Spleen (tissue), 11 donors: ENCODE data around the gene NRAS. TPM values are rescaled to one million over a fixed set of nuclear protein-coding genes. Genes with fewer than 3 reads are reported as not detected.

Source experiments
- DNase-seq: peaks from one replicate; pipeline ENCODE4 v3.0.0-alpha.2; 2020
- H3K27ac ChIP-seq, 8 donors: fragments of 200-600 bp; sonication (generic) in 7 of 8; 1 replicate in 4 of 8; 2 replicates in 4 of 8; pipeline versions ENCODE4 v1.5.0 to v1.8.0; 2016 to 2021; ENCODE audit warnings: inconsistent platforms in 4 of 8, mild to moderate bottlenecking in 4 of 8, moderate library complexity in 1 of 8
- H3K27me3 ChIP-seq, 7 donors: fragments of 200-600 bp; sonication (generic) in 6 of 7; replicated peaks in 1 of 7; 1 replicate in 4 of 7; 2 replicates in 3 of 7; pipeline versions ENCODE4 v1.5.0 to v1.8.0; 2016 to 2021; ENCODE audit warnings: inconsistent platforms in 3 of 7, mild to moderate bottlenecking in 1 of 7
- H3K36me3 ChIP-seq, 6 donors: fragments of 200-600 bp; sonication (generic) in 5 of 6; 1 replicate in 4 of 6; 2 replicates in 2 of 6; pipeline versions ENCODE4 v1.5.0 to v1.8.0; 2016 to 2021; ENCODE audit warnings: inconsistent platforms in 2 of 6
- H3K4me1 ChIP-seq, 6 donors: fragments of 200-600 bp; sonication (generic) in 5 of 6; 1 replicate in 3 of 6; 2 replicates in 3 of 6; pipeline versions ENCODE4 v1.5.0 to v1.8.0; 2016 to 2021; ENCODE audit warnings: inconsistent platforms in 3 of 6
- H3K4me3 ChIP-seq, 8 donors: fragments of 200-600 bp; sonication (generic) in 7 of 8; 1 replicate in 4 of 8; 2 replicates in 4 of 8; pipeline versions ENCODE4 v1.5.0 to v1.8.0; 2016 to 2021; ENCODE audit warnings: inconsistent platforms in 4 of 8, mild to moderate bottlenecking in 4 of 8, moderate library complexity in 2 of 8
- H3K9me3 ChIP-seq, 8 donors: fragments of 200-600 bp; sonication (generic) in 7 of 8; 1 replicate in 4 of 8; 2 replicates in 4 of 8; pipeline versions ENCODE4 v1.5.0 to v1.8.0; 2016 to 2021; ENCODE audit warnings: inconsistent platforms in 4 of 8
- CTCF ChIP-seq, 11 experiments: fragments of 200-600 bp in 7 of 11; fragments of 450-650 bp in 4 of 11; sonication (generic) in 4 of 11; IDR thresholded peaks in 8 of 11; conservative IDR thresholded peaks in 3 of 11; 1 replicate in 7 of 11; 2 replicates in 4 of 11; pipeline versions ENCODE4 v1.4.0 to v1.8.0; 2016 to 2021; ENCODE audit warnings: antibody characterized with exemption in 11 of 11, inconsistent platforms in 4 of 11, mild to moderate bottlenecking in 1 of 11
- POLR2A ChIP-seq, 3 donors: fragments of 450-650 bp; IDR thresholded peaks; one replicate each; pipeline ENCODE4 v1.5.1; 2017; ENCODE audit warnings: antibody characterized with exemption in 3 of 3, mild to moderate bottlenecking in 1 of 3
- POLR2AphosphoS5 ChIP-seq, 3 donors: sonication (generic); formaldehyde crosslinking; IDR thresholded peaks; one replicate each; pipeline ENCODE4 v1.5.1; 2017; ENCODE audit warnings: antibody characterized with exemption in 3 of 3
- WGBS, 5 donors: extraction: QIAGEN DNeasy Blood & Tissue Kit in 3 of 5; methylation state at CpG; one replicate each; pipeline versions ENCODE4 v1.1.5 to v1.1.7; 2013 to 2018; 5-methylcytosine and 5-hydroxymethylcytosine counted together
- intact Hi-C: fragments of 100-400 bp; cut with DNase I; formaldehyde crosslinking; loops from one replicate; pipeline ENCODE4 v1.15.0; 2023; ENCODE audit warnings: low total_unique reads
- polyA plus RNA-seq, 3 donors: library from polyadenylated mRNA; stranded (reverse); fragments of 200-250 nt; gene quantifications; one replicate each; pipeline ENCODE4 v1.2.1, GENCODE V29; 2013
- total RNA-seq, 7 donors: library from RNA; depleted of rRNA in 3 of 7; stranded (reverse); fragments of >200 nt in 3 of 7; fragmentation: NEBNext Ultra II Directional in 4 of 7; extraction: Animal tissue kit (Norgen Biotek cat#: 25700) in 4 of 7; gene quantifications; one replicate each; pipeline versions ENCODE4 v1.1.0 to v1.2.1, GENCODE V29; 2016 to 2021
- donor health status: healthy with polysubstance abuse.
- donor health status: DM: no; HTN: no; CAD: no; lungs with moderate emphysema.
- donor health status: DM: no; HTN: no; CAD: no.
- donor health status: Bipolar disorder and iron deficiency.
- donor health status: healthy.
- donor health status: DM: no; HTN: no; CAD: no.
- donor health status: DM: yes; HTN: yes; CAD: no.

The NRAS gene
- total and polyA plus RNA-seq, 10 donors = 14.0 to 45.3 (median 29.0) TPM

DNA sequence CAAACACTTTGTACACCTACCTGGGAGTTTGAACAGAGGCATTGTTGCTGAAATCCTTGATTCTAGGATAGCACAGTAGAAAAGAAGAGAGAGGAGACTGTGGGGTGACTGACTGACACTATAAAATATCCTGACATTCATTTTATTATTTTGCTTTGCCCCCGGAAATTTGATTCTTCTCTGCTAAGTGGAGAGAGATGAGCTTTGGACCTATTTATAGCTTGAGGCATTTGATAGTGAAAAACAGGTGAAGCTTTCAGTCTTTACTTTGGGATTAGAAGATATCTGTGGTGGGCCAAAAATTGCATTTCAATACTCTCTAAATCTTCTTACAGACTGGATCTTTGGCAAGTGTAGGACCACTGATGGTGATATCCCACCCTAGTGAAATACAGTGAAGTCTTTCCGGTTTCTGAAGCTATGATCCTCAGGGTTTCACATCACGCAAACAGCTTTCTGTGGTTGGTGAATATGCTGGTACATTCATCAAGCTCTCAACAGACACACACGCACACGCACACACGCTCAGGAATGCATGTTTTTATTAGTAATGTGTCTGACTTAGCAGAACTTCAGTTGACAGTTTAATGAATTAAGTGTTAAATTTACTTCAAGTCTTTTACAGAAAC is 21.0 kb downstream of the NRAS start, which contains the start of gene AMPD1:
AMPD1 (minus strand) TSS at position 117 of the 629 bp plus-strand sequence; CDS start at position 42, 75 bp downstream.
- no peak for DNase-seq
- Histone ChIP-seq H3K9me3 (no peaks in the 10 kb centered on the region), H3K36me3 (no peaks in the 10 kb centered on the region), H3K27me3 (no peaks in the 10 kb centered on the region), H3K4me3 (no peak within 1 kb of the TSS), H3K4me1 (peaks cover 0 to 5% (median 0%) of the 10 kb centered on the region in 6 donors), H3K27ac (no peak within 1 kb of the TSS)
- 78 to 91% (median 86%) methylated on average over 6 of the region's 6 CpGs for WGBS, 5 donors
- TF ChIP-seq CTCF (IDR thresholded peaks at IDR 0.05 in 8 of 11, conservative IDR thresholded peaks at IDR 0.05 in 3 of 11) = no peak
- TF ChIP-seq POLR2A (IDR thresholded peaks at IDR 0.05) = no peak
- TF ChIP-seq POLR2AphosphoS5 (IDR thresholded peaks at IDR 0.05) = no peak
- intact Hi-C loops = no loop called here

DNA sequence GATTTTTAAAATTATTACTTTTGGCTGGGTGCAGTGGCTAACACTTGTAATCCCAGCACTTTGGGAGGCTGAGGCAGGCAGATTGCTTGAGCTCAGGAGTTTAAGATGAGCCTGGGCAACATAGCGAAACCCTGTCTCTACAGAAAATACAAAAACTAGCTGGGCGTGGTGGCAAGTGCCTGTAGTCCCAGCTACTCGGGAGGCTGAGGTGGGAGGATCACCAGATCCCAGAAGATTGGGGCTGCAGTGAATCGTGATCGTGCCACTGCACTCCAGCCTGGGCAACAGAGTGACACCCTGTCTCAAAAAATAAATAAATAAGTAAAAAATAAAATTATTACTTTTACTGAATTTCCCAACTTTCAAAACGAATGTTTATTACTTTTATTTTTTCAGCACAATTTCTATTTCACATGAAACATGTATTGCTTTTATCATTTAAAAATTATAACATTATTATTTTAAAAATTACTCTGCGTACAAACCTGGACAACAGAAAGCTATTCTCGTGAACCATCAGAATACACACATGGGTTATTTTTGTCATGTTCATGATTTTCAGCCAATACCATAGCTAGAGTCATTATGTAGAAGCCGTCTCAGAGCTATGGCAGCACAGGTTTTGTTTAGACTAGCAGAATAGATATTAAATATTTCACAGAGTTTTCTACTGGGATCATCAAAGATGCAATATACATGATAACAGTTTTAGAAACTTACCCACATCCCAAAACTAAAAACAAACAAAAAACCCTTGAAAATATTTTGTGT is 21.8 kb downstream of the NRAS start:
- no peak for DNase-seq
- no peak overlapping the region for H3K27ac ChIP-seq
- H3K36me3 ChIP-seq = no peaks in the 10 kb centered on the region
- no peaks in the 10 kb centered on the region for H3K4me1 ChIP-seq
- no peaks in the 10 kb centered on the region for H3K27me3 ChIP-seq
- intact Hi-C loops = no loop called here
- no peaks in the 10 kb centered on the region for H3K9me3 ChIP-seq
- TF ChIP-seq CTCF (IDR thresholded peaks at IDR 0.05 in 8 of 11, conservative IDR thresholded peaks at IDR 0.05 in 3 of 11) (no peak), POLR2AphosphoS5 (IDR thresholded peaks at IDR 0.05) (no peak), POLR2A (IDR thresholded peaks at IDR 0.05) (no peak)
- 84 to 93% (median 89%) methylated on average over 9 of the region's 9 CpGs for WGBS, 5 donors
- no peak overlapping the region for H3K4me3 ChIP-seq

GRCh38 chr1:114692947-114693346 is 23.6 kb downstream of the NRAS start:
- Histone ChIP-seq H3K4me1 (no peaks in the 10 kb centered on the region), H3K9me3 (no peaks in the 10 kb centered on the region), H3K27ac (no peak overlapping the region), H3K27me3 (peaks cover 0 to 7% (median 0%) of the 10 kb centered on the region in 7 donors), H3K36me3 (no peaks in the 10 kb centered on the region), H3K4me3 (no peak overlapping the region)
- TF ChIP-seq CTCF (IDR thresholded peaks at IDR 0.05 in 8 of 11, conservative IDR thresholded peaks at IDR 0.05 in 3 of 11) (no peak), POLR2A (IDR thresholded peaks at IDR 0.05) (no peak), POLR2AphosphoS5 (IDR thresholded peaks at IDR 0.05) (no peak)
- DNase-seq = no peak
- WGBS, 5 donors = 91 to 97% (median 95%) methylated on average over 3 of the region's 3 CpGs
- intact Hi-C loops = no loop called here

GRCh38 chr1:114691061-114691460 is 25.5 kb downstream of the NRAS start:
- Histone ChIP-seq H3K36me3 (no peaks in the 10 kb centered on the region), H3K4me3 (no peak overlapping the region), H3K4me1 (no peaks in the 10 kb centered on the region), H3K9me3 (no peaks in the 10 kb centered on the region), H3K27me3 (peaks cover 0 to 19% (median 0%) of the 10 kb centered on the region in 7 donors), H3K27ac (no peak overlapping the region)
- TF ChIP-seq POLR2A (IDR thresholded peaks at IDR 0.05) = no peak
- no peak for TF ChIP-seq CTCF (IDR thresholded peaks at IDR 0.05 in 8 of 11, conservative IDR thresholded peaks at IDR 0.05 in 3 of 11)
- no peak for TF ChIP-seq POLR2AphosphoS5 (IDR thresholded peaks at IDR 0.05)
- no peak for DNase-seq
- intact Hi-C loops = no loop called here
- 68 to 88% (median 80%) methylated on average over 2 of the region's 2 CpGs for WGBS, 5 donors
